ENCODE measurements around the gene MISFA. TPM values are rescaled to one million over a fixed set of nuclear protein-coding genes. Genes with fewer than 3 reads are reported as not detected.
A peak's percentile ranks its signal among the peaks of the same experiment; 100 is the strongest.

Gene MISFA
- total and polyA plus RNA-seq, 9 donors, result 0.79 to 4.6 (median 3.1) TPM; not detected in 2

GRCh38 chr11:18618342-18619025 lies 18.9 kb downstream of the MISFA start:
- no peaks in the 10 kb centered on the region for H3K36me3 ChIP-seq
- H3K27me3 ChIP-seq, result no peaks in the 10 kb centered on the region
- H3K4me3 ChIP-seq, result no peak overlapping the region
- H3K9me3 ChIP-seq, result no peaks in the 10 kb centered on the region
- H3K27ac ChIP-seq, result peak overlapping the region in 1 of 2 donors; percentile 40
- WGBS, 3 donors, result 0 to 3% (median 2%) methylated on average over 5 of the region's 5 CpGs
- DNase-seq, result peak in 1 of 5 donors; percentile 15
- intact Hi-C loops (cut with DNase I), result no loop called here
- no peak for TF ChIP-seq EP300 (IDR thresholded peaks at IDR 0.05)
- no peak for TF ChIP-seq POLR2A (IDR thresholded peaks at IDR 0.05)
- TF ChIP-seq CTCF (IDR thresholded peaks at IDR 0.05), result no peak
- peaks cover 1% of the 10 kb centered on the region for H3K4me1 ChIP-seq (ENCODE audit: insufficient read depth)

DNA sequence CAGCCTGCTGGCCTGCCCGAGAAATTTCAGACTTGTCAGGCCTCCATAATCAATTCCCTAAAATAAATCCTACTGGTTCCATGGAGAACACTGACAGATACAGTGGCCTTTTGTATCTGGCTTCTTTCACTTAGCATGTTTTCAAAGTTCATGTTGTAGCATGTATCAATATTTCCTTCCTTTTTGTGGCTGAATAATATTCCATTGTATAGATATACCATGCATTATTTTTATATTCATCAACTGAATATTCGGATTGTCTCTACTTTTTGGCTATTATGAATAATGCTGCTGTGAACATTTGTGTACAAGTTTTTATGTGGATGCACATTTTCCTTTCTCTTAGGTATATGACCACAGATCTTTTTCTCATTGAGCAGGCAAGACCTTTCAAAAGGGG lies 24.1 kb downstream of the MISFA start:
- WGBS, 3 donors, result 91 to 98% (median 96%) methylated on average over 2 of the region's 2 CpGs
- H3K36me3 ChIP-seq, result no peaks in the 10 kb centered on the region
- H3K9me3 ChIP-seq, result no peaks in the 10 kb centered on the region
- H3K27me3 ChIP-seq, result no peaks in the 10 kb centered on the region
- no peak overlapping the region for H3K27ac ChIP-seq
- no peak for DNase-seq
- H3K4me1 ChIP-seq (ENCODE audit: insufficient read depth), result peaks cover under 1% of the 10 kb centered on the region
- no peak overlapping the region for H3K4me3 ChIP-seq
- intact Hi-C loops (cut with DNase I), result no loop called here
- no peak for TF ChIP-seq EP300 (IDR thresholded peaks at IDR 0.05)

GRCh38 chr11:18624161-18624560 lies 24.6 kb downstream of the MISFA start:
- Histone ChIP-seq H3K4me1 (ENCODE audit: insufficient read depth) (no peaks in the 10 kb centered on the region), H3K36me3 (no peaks in the 10 kb centered on the region), H3K9me3 (no peaks in the 10 kb centered on the region), H3K27ac (no peak overlapping the region), H3K27me3 (no peaks in the 10 kb centered on the region), H3K4me3 (no peak overlapping the region)
- TF ChIP-seq CTCF (IDR thresholded peaks at IDR 0.05) (no peak), POLR2A (IDR thresholded peaks at IDR 0.05) (no peak), EP300 (IDR thresholded peaks at IDR 0.05) (no peak)
- WGBS, 3 donors, result 87 to 97% (median 93%) methylated on average over 1 of the region's 1 CpG
- no peak for DNase-seq
- intact Hi-C loops (cut with DNase I), result no loop called here

- H3K4me3 ChIP-seq, result no peak overlapping the region
- intact Hi-C loops (cut with DNase I), result loop anchor here in 3 of 4 donors (5.0 to 10.0 kb wide), 4 partner anchors 36 to 94 kb away; partner anchors contain the start of genes IGSF22 (in 1 of the 3) and MISFA (in 1 of the 3)
- H3K4me1 ChIP-seq (ENCODE audit: insufficient read depth), result peaks cover 3% of the 10 kb centered on the region
- H3K27ac ChIP-seq, result no peak overlapping the region
- WGBS, 3 donors, result 32 to 46% (median 45%) methylated on average over 2 of the region's 2 CpGs
- no peaks in the 10 kb centered on the region for H3K9me3 ChIP-seq
- no peak for DNase-seq
- no peak for TF ChIP-seq CTCF (IDR thresholded peaks at IDR 0.05)
- TF ChIP-seq POLR2A (IDR thresholded peaks at IDR 0.05), result no peak
- no peak for TF ChIP-seq EP300 (IDR thresholded peaks at IDR 0.05)
- no peaks in the 10 kb centered on the region for H3K36me3 ChIP-seq
- H3K27me3 ChIP-seq, result no peaks in the 10 kb centered on the region
These were observed 33.3 kb downstream of the MISFA start for GRCh38 chr11:18632841-18633240.

Measured in ovary (tissue), 9 donors.